SK-N-SH (cell line): Measurements from ENCODE around the gene PIK3R5. TPM values are rescaled to one million over a fixed set of nuclear protein-coding genes. Genes with fewer than 3 reads are reported as not detected.
"Not testable (repeated sequence)": the region's sequence is repeated elsewhere in the genome, so short reads cannot be mapped to it uniquely, and the experiment has no call there.

Experiments
- CTCF ChIA-PET: fragments of 300-600, 350-600 bp; formaldehyde crosslinking; extraction: SDS; loops from one replicate; lab custom pipeline; 2021; lab: Yijun Ruan, JAX
- POLR2A ChIA-PET: fragments of 350-600 bp; sonication (Branson Sonifier 250); formaldehyde crosslinking; extraction: SDS; loops from one replicate; lab custom pipeline; 2020; ENCODE audit warnings: antibody characterized with exemption, inconsistent platforms; lab: Yijun Ruan, JAX
- DNase-seq: peaks from one replicate; pipeline ENCODE4 v3.0.0; 2012
- H2AFZ ChIP-seq: fragments of 200-600 bp; sonication (generic); 2 replicates; pipeline ENCODE4 v1.8.1; 2016; ENCODE audit warnings: antibody characterized with exemption, mild to moderate bottlenecking, low read depth
- H3F3A ChIP-seq: fragments of 200-600 bp; sonication (generic); replicated peaks from 2 replicates; pipeline ENCODE3; 2016; ENCODE audit warnings: antibody characterized with exemption, mild to moderate bottlenecking; ENCODE audit not compliant: insufficient read depth
- H3K27ac ChIP-seq, 2 experiments: fragments of 200-500 bp in 1 of 2; fragments of 200-600 bp in 1 of 2; sonication (Bioruptor generic) in 1 of 2; sonication (generic), shearing (Covaris generic) in 1 of 2; 2 replicates each; pipeline versions ENCODE4 v1.5.1 to v1.6.1; 2014 to 2016; ENCODE audit warnings: low read depth in 2 of 2, inconsistent platforms in 1 of 2, low read length in 1 of 2, mild to moderate bottlenecking in 1 of 2, mixed read lengths in 1 of 2
- H3K27me3 ChIP-seq: fragments of 200-600 bp; sonication (generic), shearing (Covaris generic); 2 replicates; pipeline ENCODE4 v1.6.1; 2016; ENCODE audit warnings: mixed run types; ENCODE audit not compliant: insufficient read depth
- H3K36me3 ChIP-seq, 2 experiments: fragments of 200-500 bp in 1 of 2; fragments of 200-600 bp in 1 of 2; sonication (Bioruptor generic) in 1 of 2; sonication (generic) in 1 of 2; replicated peaks in 1 of 2; 2 replicates each; pipeline versions ENCODE3 to v1.5.1; 2014 to 2016; ENCODE audit warnings: low read length in 1 of 2, mild to moderate bottlenecking in 1 of 2; ENCODE audit not compliant: insufficient read depth in 2 of 2, control insufficient read depth in 1 of 2
- H3K4me1 ChIP-seq, 2 experiments: fragments of 200-500 bp in 1 of 2; fragments of 200-600 bp in 1 of 2; sonication (Bioruptor generic) in 1 of 2; sonication (generic), shearing (Covaris generic) in 1 of 2; 2 replicates each; pipeline versions ENCODE4 v1.5.1 to v1.6.1; 2014 to 2016; ENCODE audit warnings: low read depth in 1 of 2, low read length in 1 of 2, mixed run types in 1 of 2; ENCODE audit not compliant: insufficient read depth in 2 of 2, control insufficient read depth in 1 of 2
- H3K4me2 ChIP-seq: fragments of 200-600 bp; sonication (generic), shearing (Covaris generic); 2 replicates; pipeline ENCODE4 v1.6.1; 2017; ENCODE audit warnings: mixed run types
- H3K4me3 ChIP-seq, 2 experiments: fragments of 200-500 bp in 1 of 2; fragments of 200-600 bp in 1 of 2; sonication (Bioruptor generic) in 1 of 2; sonication (generic), shearing (Covaris generic) in 1 of 2; 2 replicates each; pipeline versions ENCODE4 v1.5.1 to v1.8.1; 2014 to 2016; ENCODE audit warnings: low read depth in 2 of 2, inconsistent platforms in 1 of 2, low read length in 1 of 2, mild to moderate bottlenecking in 1 of 2, mixed read lengths in 1 of 2, moderate library complexity in 1 of 2
- H3K79me2 ChIP-seq: fragments of 200-600 bp; sonication (generic); 2 replicates; pipeline ENCODE4 v1.8.1; 2017; ENCODE audit warnings: mild to moderate bottlenecking; ENCODE audit not compliant: insufficient read depth
- H3K9ac ChIP-seq: fragments of 200-600 bp; sonication (generic); 2 replicates; pipeline ENCODE4 v1.6.1; 2017; ENCODE audit warnings: mixed run types
- H3K9me2 ChIP-seq: fragments of 200-600 bp; sonication (generic); 2 replicates; pipeline ENCODE4 v1.6.1; 2017; ENCODE audit warnings: mixed run types
- H3K9me3 ChIP-seq: fragments of 200-600 bp; sonication (generic); 2 replicates; pipeline ENCODE4 v1.6.1; 2017; ENCODE audit warnings: mixed run types, mild to moderate bottlenecking, moderate library complexity
- H4K20me1 ChIP-seq: fragments of 200-600 bp; sonication (generic); 2 replicates; pipeline ENCODE4 v1.6.1; 2017; ENCODE audit warnings: mild to moderate bottlenecking, mixed run types; ENCODE audit not compliant: insufficient read depth
- CHD2 ChIP-seq: fragments of 150-350 bp; IDR thresholded peaks from 2 replicates; pipeline ENCODE4 v1.6.1; 2018; ENCODE audit warnings: low read length; ENCODE audit not compliant: partially characterized antibody
- EP300 ChIP-seq, 2 experiments: IDR thresholded peaks; 2 replicates each; pipeline versions ENCODE4 v1.4.0 to v1.6.1; 2012; ENCODE audit warnings: borderline replicate concordance in 1 of 2, low read depth in 1 of 2, low read length in 1 of 2
- FOSL2 ChIP-seq: IDR thresholded peaks from 2 replicates; pipeline ENCODE4 v1.4.0; 2012; ENCODE audit warnings: low read depth, mild to moderate bottlenecking, moderate library complexity, borderline replicate concordance
- FOXM1 ChIP-seq: IDR thresholded peaks from 2 replicates; pipeline ENCODE4 v1.4.0; 2012; ENCODE audit warnings: low read depth, mild to moderate bottlenecking
- GABPA ChIP-seq: IDR thresholded peaks from 2 replicates; pipeline ENCODE4 v1.4.0; 2012; ENCODE audit warnings: low read depth, mild to moderate bottlenecking
- MXI1 ChIP-seq: IDR thresholded peaks from 2 replicates; pipeline ENCODE4 v1.6.1; 2012; ENCODE audit warnings: mild to moderate bottlenecking, low read depth, low read length, improper control_type of control experiment
- RAD21 ChIP-seq: IDR thresholded peaks from 2 replicates; pipeline ENCODE4 v1.6.1; 2012; ENCODE audit warnings: mild to moderate bottlenecking, low read length
- RCOR1 ChIP-seq: fragments of 150-350 bp; IDR thresholded peaks from 2 replicates; pipeline ENCODE4 v1.6.1; 2017; ENCODE audit warnings: antibody characterized with exemption, low read length
- RXRA ChIP-seq: IDR thresholded peaks from 2 replicates; pipeline ENCODE4 v1.4.0; 2012; ENCODE audit warnings: low read depth, mild to moderate bottlenecking, borderline replicate concordance
- TCF12 ChIP-seq: IDR thresholded peaks from 2 replicates; pipeline ENCODE4 v1.4.0; 2012
- TEAD4 ChIP-seq: IDR thresholded peaks from 2 replicates; pipeline ENCODE4 v1.4.0; 2012; ENCODE audit warnings: mild to moderate bottlenecking, borderline replicate concordance; ENCODE audit not compliant: insufficient read depth
- WGBS: methylation state at CpG from one replicate; pipeline ENCODE4 v1.1.6; 2017; ENCODE audit warnings: low lambda C conversion rate; 5-methylcytosine and 5-hydroxymethylcytosine counted together
- polyA plus RNA-seq, 3 experiments: library from polyadenylated mRNA; depleted of rRNA; stranded (reverse); fragments of >200 nt; gene quantifications; 2 replicates each; pipeline ENCODE4 v1.2.3, GENCODE V29; 2012
- TF ChIP-seq, protein P1 (sequence below): fragments of 200-600 bp; sonication (generic); IDR thresholded peaks from 2 replicates; pipeline ENCODE4 v1.6.1; 2017; ENCODE audit warnings: antibody characterized with exemption, mild to moderate bottlenecking, moderate library complexity
- TF ChIP-seq, protein P2 (sequence below): fragments of 150-350 bp; IDR thresholded peaks from 2 replicates; pipeline ENCODE4 v1.6.1; 2016; ENCODE audit warnings: mild to moderate bottlenecking, low read depth, low read length
- TF ChIP-seq, protein P3 (sequence below): IDR thresholded peaks from 2 replicates; pipeline ENCODE4; 2012

PIK3R5 gene
- polyA plus RNA-seq, 1 of the 3 experiments (the other 2 are of a cell fraction) = not detected

DNA sequence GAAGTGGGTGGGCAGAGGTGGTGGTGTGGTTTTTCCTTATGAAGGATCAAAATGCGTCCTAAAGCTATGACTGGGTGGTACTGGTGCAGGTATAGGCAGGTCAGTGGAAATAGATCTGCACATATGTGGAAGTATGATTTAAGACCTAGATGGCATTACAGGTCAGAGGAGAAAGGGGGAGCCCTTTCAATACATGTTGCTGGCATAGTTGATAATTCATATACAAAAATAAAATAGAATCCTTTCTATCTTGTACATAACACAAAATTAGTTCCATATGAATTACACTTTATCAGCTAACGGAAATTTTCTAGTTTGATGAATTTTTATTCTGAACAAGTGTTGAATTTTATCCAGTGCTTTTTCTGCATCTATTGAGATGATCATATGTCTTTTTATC is 20.8 kb upstream of the PIK3R5 start:
- Histone ChIP-seq H3K4me3 (no peak overlapping the region), H3K27me3 (peaks cover 5% of the 10 kb centered on the region; the same call in 1 of the 2 replicates), H2AFZ (no peak overlapping the region), H3K36me3 (no peaks in the 10 kb centered on the region), H3K27ac (no peak overlapping the region), H4K20me1 (no peaks in the 10 kb centered on the region), H3K4me2 (no peak overlapping the region), H3F3A (no peaks in the 10 kb centered on the region), H3K4me1 (no peaks in the 10 kb centered on the region), H3K9ac (no peak overlapping the region), H3K9me2 (no peaks in the 10 kb centered on the region), H3K9me3 (no peaks in the 10 kb centered on the region), H3K79me2 (no peaks in the 10 kb centered on the region)
- DNase-seq = no peak
- 3% methylated on average over 2 of the region's 2 CpGs for WGBS
- ChIA-PET POLR2A (no interaction called here), CTCF (interaction anchor here (1.3 to 1.5 kb wide), 2 partner anchors 9 to 11 kb away, joined by 3 to 4 read pairs; no protein-coding TSS in a partner anchor)
- no peak for TF ChIP-seq TCF12
- no peak for TF ChIP-seq EP300 (IDR thresholded peaks at IDR 0.05; ENCODE audit: borderline replicate concordance in 1 of 2, low read depth in 1 of 2, low read length in 1 of 2)
- no peak for TF ChIP-seq FOSL2
- no peak for TF ChIP-seq TEAD4
- peak; percentile 24; the same call in 1 of the 2 replicates for TF ChIP-seq RAD21
- TF ChIP-seq RXRA = no peak
- no peak for TF ChIP-seq GABPA
- TF ChIP-seq CHD2 = no peak
- TF ChIP-seq RCOR1 = no peak
- TF ChIP-seq, protein P1, sequence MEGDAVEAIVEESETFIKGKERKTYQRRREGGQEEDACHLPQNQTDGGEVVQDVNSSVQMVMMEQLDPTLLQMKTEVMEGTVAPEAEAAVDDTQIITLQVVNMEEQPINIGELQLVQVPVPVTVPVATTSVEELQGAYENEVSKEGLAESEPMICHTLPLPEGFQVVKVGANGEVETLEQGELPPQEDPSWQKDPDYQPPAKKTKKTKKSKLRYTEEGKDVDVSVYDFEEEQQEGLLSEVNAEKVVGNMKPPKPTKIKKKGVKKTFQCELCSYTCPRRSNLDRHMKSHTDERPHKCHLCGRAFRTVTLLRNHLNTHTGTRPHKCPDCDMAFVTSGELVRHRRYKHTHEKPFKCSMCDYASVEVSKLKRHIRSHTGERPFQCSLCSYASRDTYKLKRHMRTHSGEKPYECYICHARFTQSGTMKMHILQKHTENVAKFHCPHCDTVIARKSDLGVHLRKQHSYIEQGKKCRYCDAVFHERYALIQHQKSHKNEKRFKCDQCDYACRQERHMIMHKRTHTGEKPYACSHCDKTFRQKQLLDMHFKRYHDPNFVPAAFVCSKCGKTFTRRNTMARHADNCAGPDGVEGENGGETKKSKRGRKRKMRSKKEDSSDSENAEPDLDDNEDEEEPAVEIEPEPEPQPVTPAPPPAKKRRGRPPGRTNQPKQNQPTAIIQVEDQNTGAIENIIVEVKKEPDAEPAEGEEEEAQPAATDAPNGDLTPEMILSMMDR = peak; percentile 21; the same call in 1 of the 2 replicates
- TF ChIP-seq MXI1 = no peak
- TF ChIP-seq, protein P2, sequence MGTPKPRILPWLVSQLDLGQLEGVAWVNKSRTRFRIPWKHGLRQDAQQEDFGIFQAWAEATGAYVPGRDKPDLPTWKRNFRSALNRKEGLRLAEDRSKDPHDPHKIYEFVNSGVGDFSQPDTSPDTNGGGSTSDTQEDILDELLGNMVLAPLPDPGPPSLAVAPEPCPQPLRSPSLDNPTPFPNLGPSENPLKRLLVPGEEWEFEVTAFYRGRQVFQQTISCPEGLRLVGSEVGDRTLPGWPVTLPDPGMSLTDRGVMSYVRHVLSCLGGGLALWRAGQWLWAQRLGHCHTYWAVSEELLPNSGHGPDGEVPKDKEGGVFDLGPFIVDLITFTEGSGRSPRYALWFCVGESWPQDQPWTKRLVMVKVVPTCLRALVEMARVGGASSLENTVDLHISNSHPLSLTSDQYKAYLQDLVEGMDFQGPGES = no peak
- no peak for TF ChIP-seq FOXM1

DNA sequence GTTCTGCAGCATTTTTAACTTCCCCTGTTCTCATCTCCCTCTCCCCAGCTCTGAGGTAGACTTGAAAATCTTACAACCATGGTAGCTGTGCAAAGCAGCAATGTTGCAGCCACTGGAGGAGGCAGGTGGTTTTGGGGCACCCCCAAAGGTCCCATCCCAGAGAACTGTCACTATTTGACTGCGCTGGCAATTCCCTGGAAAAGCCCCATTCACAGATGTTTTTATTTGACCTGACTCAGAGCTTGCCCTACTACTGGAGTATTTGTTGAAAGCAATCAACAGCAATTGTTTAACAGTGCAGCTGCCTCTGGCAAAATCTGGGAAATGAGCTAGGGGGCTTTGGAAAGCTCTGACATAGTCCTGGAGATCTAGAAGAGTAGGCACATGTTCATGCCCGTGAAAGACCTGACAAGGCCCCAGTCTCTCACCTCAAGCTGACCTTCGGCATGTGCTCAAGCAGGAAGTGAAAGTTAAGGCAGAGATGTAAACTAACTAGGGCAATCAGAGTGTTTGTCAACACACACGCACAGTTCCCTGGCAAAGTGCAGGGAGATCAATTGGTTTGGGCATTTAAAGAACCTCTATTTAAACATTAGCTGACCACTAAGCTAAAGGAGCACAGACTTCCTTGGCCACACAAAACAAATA is 19.7 kb upstream of the PIK3R5 start:
- Histone ChIP-seq H2AFZ (no peak overlapping the region), H3K4me2 (no peak overlapping the region), H3K9ac (no peak overlapping the region), H3K4me3 (no peak overlapping the region), H3K79me2 (no peaks in the 10 kb centered on the region), H3K9me2 (no peaks in the 10 kb centered on the region), H3K27ac (no peak overlapping the region), H3K4me1 (no peaks in the 10 kb centered on the region), H3K9me3 (no peaks in the 10 kb centered on the region), H4K20me1 (no peaks in the 10 kb centered on the region), H3K36me3 (no peaks in the 10 kb centered on the region), H3K27me3 (peaks cover 5% of the 10 kb centered on the region; the same call in 1 of the 2 replicates), H3F3A (no peaks in the 10 kb centered on the region)
- 4% methylated on average over 4 of the region's 4 CpGs for WGBS
- TF ChIP-seq MXI1 (no peak), EP300 (IDR thresholded peaks at IDR 0.05; ENCODE audit: borderline replicate concordance in 1 of 2, low read depth in 1 of 2, low read length in 1 of 2) (no peak), FOXM1 (no peak)
- TF ChIP-seq, protein P3, sequence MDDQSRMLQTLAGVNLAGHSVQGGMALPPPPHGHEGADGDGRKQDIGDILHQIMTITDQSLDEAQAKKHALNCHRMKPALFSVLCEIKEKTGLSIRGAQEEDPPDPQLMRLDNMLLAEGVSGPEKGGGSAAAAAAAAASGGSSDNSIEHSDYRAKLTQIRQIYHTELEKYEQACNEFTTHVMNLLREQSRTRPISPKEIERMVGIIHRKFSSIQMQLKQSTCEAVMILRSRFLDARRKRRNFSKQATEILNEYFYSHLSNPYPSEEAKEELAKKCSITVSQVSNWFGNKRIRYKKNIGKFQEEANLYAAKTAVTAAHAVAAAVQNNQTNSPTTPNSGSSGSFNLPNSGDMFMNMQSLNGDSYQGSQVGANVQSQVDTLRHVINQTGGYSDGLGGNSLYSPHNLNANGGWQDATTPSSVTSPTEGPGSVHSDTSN = no peak
- ChIA-PET CTCF (interaction anchor here (0.8 to 1.5 kb wide), 2 partner anchors 13 to 537 kb away, joined by 3 to 4 read pairs; no protein-coding TSS in a partner anchor), POLR2A (no interaction called here)
- DNase-seq = no peak

DNA sequence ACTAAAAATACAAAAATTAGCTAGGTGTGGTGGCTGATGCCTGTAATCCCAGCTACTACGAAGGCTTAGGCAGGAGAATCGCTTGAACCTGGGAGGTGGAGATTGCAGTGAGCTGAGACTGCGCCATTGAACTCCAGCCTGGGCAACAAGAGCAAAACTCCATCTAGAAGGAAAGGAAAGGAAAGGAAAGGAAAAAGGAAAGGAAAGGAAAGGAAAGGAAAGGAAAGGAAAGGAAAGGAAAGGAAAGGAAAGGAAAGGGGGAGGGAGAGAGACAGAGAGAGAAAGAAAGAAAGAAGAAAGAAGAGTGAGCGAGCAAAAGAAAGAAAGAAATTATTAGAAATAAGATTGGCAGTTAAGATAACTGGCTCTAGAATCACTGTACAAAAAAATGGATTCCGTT is 18.7 kb upstream of the PIK3R5 start:
- H3F3A ChIP-seq, H3K4me3 ChIP-seq, H3K4me2 ChIP-seq, CTCF ChIA-PET, H4K20me1 ChIP-seq, H3K36me3 ChIP-seq, H3K79me2 ChIP-seq, H2AFZ ChIP-seq, H3K27me3 ChIP-seq, H3K9ac ChIP-seq, H3K9me3 ChIP-seq, H3K4me1 ChIP-seq, H3K9me2 ChIP-seq, H3K27ac ChIP-seq, POLR2A ChIA-PET, DNase-seq: not testable (repeated sequence)
- 6% methylated on average over 5 of the region's 5 CpGs for WGBS
